Measurements from ENCODE around the gene OPN3. TPM values are rescaled to one million over a fixed set of nuclear protein-coding genes. Genes with fewer than 3 reads are reported as not detected.

OPN3 gene
- total RNA-seq, 4 donors from 2014 or later = 3.5 to 13.9 (median 4.8) TPM

- no peak overlapping the region for H3K27ac ChIP-seq
- WGBS, 2 donors (ENCODE audit: low coverage in 1 of 2) = 78 to 81% methylated on average over 5 of the region's 5 CpGs
- H3K4me1 ChIP-seq = no peaks in the 10 kb centered on the region
- no peak overlapping the region for H3K4me3 ChIP-seq
- H3K9me3 ChIP-seq = no peaks in the 10 kb centered on the region
- no peak for TF ChIP-seq CTCF (IDR thresholded peaks at IDR 0.05)
- TF ChIP-seq POLR2A (IDR thresholded peaks at IDR 0.05) = no peak
- no peak for TF ChIP-seq EP300 (IDR thresholded peaks at IDR 0.05)
- TF ChIP-seq POLR2AphosphoS5 (IDR thresholded peaks at IDR 0.05) = no peak
- H3K27me3 ChIP-seq = no peaks in the 10 kb centered on the region
- ATAC-seq = no peak
- H3K36me3 ChIP-seq = no peaks in the 10 kb centered on the region
Observed at GRCh38 chr1:241622669-241623068, 17.5 kb downstream of the OPN3 start.

- Histone ChIP-seq H3K36me3 (no peaks in the 10 kb centered on the region), H3K4me1 (no peaks in the 10 kb centered on the region), H3K27me3 (no peaks in the 10 kb centered on the region), H3K27ac (no peak overlapping the region), H3K4me3 (no peak overlapping the region), H3K9me3 (no peaks in the 10 kb centered on the region)
- no peak for TF ChIP-seq EP300 (IDR thresholded peaks at IDR 0.05)
- WGBS, 2 donors (ENCODE audit: low coverage in 1 of 2) = 78 to 84% methylated on average over 7 of the region's 7 CpGs
- ATAC-seq = no peak
Observed at GRCh38 chr1:241617426-241617825, 22.7 kb downstream of the OPN3 start.

GRCh38 chr1:241615043-241615974, 24.9 kb downstream of the OPN3 start:
- Histone ChIP-seq H3K9me3 (no peaks in the 10 kb centered on the region), H3K36me3 (no peaks in the 10 kb centered on the region), H3K27me3 (no peaks in the 10 kb centered on the region), H3K27ac (no peak overlapping the region), H3K4me1 (no peaks in the 10 kb centered on the region), H3K4me3 (no peak overlapping the region)
- 86 to 93% methylated on average over 7 of the region's 8 CpGs for WGBS, 2 donors (ENCODE audit: low coverage in 1 of 2)
- TF ChIP-seq CTCF (IDR thresholded peaks at IDR 0.05) (no peak), POLR2AphosphoS5 (IDR thresholded peaks at IDR 0.05) (no peak), EP300 (IDR thresholded peaks at IDR 0.05) (no peak), POLR2A (IDR thresholded peaks at IDR 0.05) (no peak)
- no peak for ATAC-seq

GRCh38 chr1:241614572-241614971, 25.6 kb downstream of the OPN3 start:
- no peak for ATAC-seq
- 70% methylated on average over 3 to 4 of the region's 4 CpGs for WGBS, 2 donors (ENCODE audit: low coverage in 1 of 2)
- H3K9me3 ChIP-seq = no peaks in the 10 kb centered on the region
- no peak overlapping the region for H3K4me3 ChIP-seq
- no peaks in the 10 kb centered on the region for H3K27me3 ChIP-seq
- TF ChIP-seq CTCF (IDR thresholded peaks at IDR 0.05) (no peak), POLR2AphosphoS5 (IDR thresholded peaks at IDR 0.05) (no peak), EP300 (IDR thresholded peaks at IDR 0.05) (no peak), POLR2A (IDR thresholded peaks at IDR 0.05) (no peak)
- no peak overlapping the region for H3K27ac ChIP-seq
- H3K36me3 ChIP-seq = no peaks in the 10 kb centered on the region
- H3K4me1 ChIP-seq = no peaks in the 10 kb centered on the region

GRCh38 chr1:241614144-241614543, 26.0 kb downstream of the OPN3 start:
- Histone ChIP-seq H3K4me1 (no peaks in the 10 kb centered on the region), H3K4me3 (no peak overlapping the region), H3K27me3 (no peaks in the 10 kb centered on the region), H3K9me3 (no peaks in the 10 kb centered on the region), H3K36me3 (no peaks in the 10 kb centered on the region), H3K27ac (no peak overlapping the region)
- TF ChIP-seq EP300 (IDR thresholded peaks at IDR 0.05) (no peak), POLR2AphosphoS5 (IDR thresholded peaks at IDR 0.05) (no peak), CTCF (IDR thresholded peaks at IDR 0.05) (no peak)
- no peak for ATAC-seq
- WGBS, 2 donors (ENCODE audit: low coverage in 1 of 2) = 86 to 94% methylated on average over 4 of the region's 4 CpGs

Data from gastroesophageal sphincter (tissue), 4 donors.